B cell (primary cell): ENCODE measurements around the gene VOPP1. TPM values are rescaled to one million over a fixed set of nuclear protein-coding genes. Genes with fewer than 3 reads are reported as not detected.

Experiments used
- ATAC-seq: fragments of 200-7000 bp; cut with Tn5 transposase; one replicate; pipeline ENCODE4 v1.10.0; 2021; ENCODE audit warnings: low read depth, mild to moderate bottlenecking, moderate number of reproducible peaks, moderate library complexity
- CTCF ChIA-PET: fragments of 350-600 bp; sonication (Branson Sonifier 250); formaldehyde crosslinking; loops from one replicate; lab custom pipeline; 2021; ENCODE audit warnings: antibody characterized with exemption, inconsistent platforms; lab: Charles Lee
- POLR2A ChIA-PET: fragments of 350-600 bp; sonication (Branson Sonifier 250); formaldehyde crosslinking; loops from one replicate; lab custom pipeline; 2021; ENCODE audit warnings: antibody characterized with exemption; lab: Charles Lee
- DNase-seq: peaks from one replicate; pipeline ENCODE4 v3.0.0; 2013
- H2AFZ ChIP-seq: 2 replicates; pipeline ENCODE4 v1.6.1; 2012; ENCODE audit warnings: mild to moderate bottlenecking, low read depth, low read length; ENCODE audit not compliant: insufficient read depth, poor library complexity, severe bottlenecking
- H3K27ac ChIP-seq, 2 donors: 1 replicate in 1 of 2; 2 replicates in 1 of 2; pipeline ENCODE4 v1.5.1; 2012 to 2013; ENCODE audit warnings: low read length in 2 of 2, mild to moderate bottlenecking in 2 of 2, moderate library complexity in 1 of 2
- H3K27me3 ChIP-seq, 4 experiments: fragments of 200-600 bp in 1 of 4; sonication (generic) in 1 of 4; replicated peaks in 1 of 4; 1 replicate in 2 of 4; 2 replicates in 2 of 4; pipeline versions ENCODE4 v1.6.1 to v1.7.0; 2013 to 2016; ENCODE audit warnings: low read length in 3 of 4, mild to moderate bottlenecking in 2 of 4, mixed read lengths in 1 of 4, moderate library complexity in 1 of 4; ENCODE audit not compliant: insufficient read depth in 4 of 4, control insufficient read depth in 3 of 4; ENCODE audit errors: control extremely low read depth in 1 of 4
- H3K36me3 ChIP-seq, 2 experiments: replicated peaks in 1 of 2; 1 replicate in 1 of 2; 2 replicates in 1 of 2; pipeline versions ENCODE4 v1.6.1 to v1.7.1; 2013; ENCODE audit warnings: low read length in 1 of 2; ENCODE audit not compliant: insufficient read depth in 2 of 2, control insufficient read depth in 1 of 2; ENCODE audit errors: control extremely low read depth in 1 of 2, extremely low read depth in 1 of 2
- H3K4me1 ChIP-seq, 2 donors: fragments of 200-600 bp in 1 of 2; sonication (generic) in 1 of 2; 1 replicate in 1 of 2; 2 replicates in 1 of 2; pipeline versions ENCODE4 v1.5.1 to v1.6.1; 2013 to 2017; ENCODE audit warnings: low read length in 2 of 2; ENCODE audit not compliant: control insufficient read depth in 2 of 2, insufficient read depth in 2 of 2
- H3K4me2 ChIP-seq: replicated peaks from 2 replicates; pipeline ENCODE3; 2012; ENCODE audit warnings: mild to moderate bottlenecking, low read depth, low read length; ENCODE audit not compliant: poor library complexity, severe bottlenecking
- H3K4me3 ChIP-seq, 5 experiments: fragments of 200-600 bp in 1 of 5; sonication (generic) in 1 of 5; 1 replicate in 3 of 5; 2 replicates in 2 of 5; pipeline versions ENCODE4 v1.5.1 to v1.7.0; 2011 to 2016; ENCODE audit warnings: low read length in 4 of 5, mild to moderate bottlenecking in 4 of 5, low read depth in 2 of 5, control low read depth in 1 of 5, moderate library complexity in 1 of 5; ENCODE audit not compliant: insufficient read depth in 1 of 5; ENCODE audit errors: control extremely low read depth in 1 of 5, extremely low read depth in 1 of 5
- H3K79me2 ChIP-seq: fragments of 200-600 bp; sonication (generic); one replicate; pipeline ENCODE4 v1.6.0; 2016; ENCODE audit warnings: low read length; ENCODE audit not compliant: control insufficient read depth, insufficient read depth
- H3K9ac ChIP-seq: fragments of 200-600 bp; sonication (generic); 2 replicates; pipeline ENCODE4 v1.6.1; 2017; ENCODE audit warnings: mild to moderate bottlenecking, low read length, moderate library complexity
- H3K9me3 ChIP-seq, 3 donors: one replicate each; pipeline versions ENCODE4 v1.6.1 to v1.7.1; 2013; ENCODE audit warnings: low read length in 2 of 3; ENCODE audit not compliant: control insufficient read depth in 2 of 3, insufficient read depth in 1 of 3; ENCODE audit errors: control extremely low read depth in 1 of 3
- H4K20me1 ChIP-seq: 2 replicates; pipeline ENCODE4 v1.6.0; 2012; ENCODE audit warnings: mild to moderate bottlenecking, low read length; ENCODE audit not compliant: insufficient read depth, control insufficient read depth, poor library complexity, severe bottlenecking
- H3K27ac Mint-ChIP-seq: one replicate; pipeline ENCODE4 v1.8.0; 2021; ENCODE audit warnings: mixed read lengths
- H3K27me3 Mint-ChIP-seq: one replicate; pipeline ENCODE4 v1.8.0; 2021; ENCODE audit warnings: mixed read lengths
- H3K4me1 Mint-ChIP-seq: one replicate; pipeline ENCODE4 v1.8.0; 2021; ENCODE audit warnings: mixed read lengths
- H3K4me3 Mint-ChIP-seq: one replicate; pipeline ENCODE4 v1.8.0; 2021; ENCODE audit warnings: mixed read lengths
- H3K9me3 Mint-ChIP-seq: one replicate; pipeline ENCODE4 v1.8.0; 2022; ENCODE audit warnings: mixed read lengths; ENCODE audit not compliant: insufficient read depth
- EZH2 ChIP-seq: IDR thresholded peaks from 2 replicates; pipeline ENCODE4 v1.6.1; 2012; ENCODE audit warnings: borderline replicate concordance, low read depth, mild to moderate bottlenecking, moderate library complexity, low read length; ENCODE audit not compliant: insufficient read depth, poor library complexity, severe bottlenecking
- WGBS: methylation state at CpG from one replicate; pipeline ENCODE4 v1.1.5; 2013; ENCODE audit warnings: missing lambda C conversion rate; ENCODE audit not compliant: insufficient coverage; 5-methylcytosine and 5-hydroxymethylcytosine counted together
- intact Hi-C: fragments of 100-400 bp; cut with micrococcal nuclease; formaldehyde crosslinking; loops from one replicate; pipeline ENCODE4 v1.10.0; 2022
- polyA plus RNA-seq: library from polyadenylated mRNA; depleted of rRNA; stranded (reverse); fragments of >200 nt; gene quantifications from 2 replicates; pipeline ENCODE4 v1.2.3, GENCODE V29; 2012
- total RNA-seq, 2 donors: library from RNA; stranded (reverse); fragments of 120-200 nt in 1 of 2; gene quantifications; 1 replicate in 1 of 2; 2 replicates in 1 of 2; pipeline versions ENCODE4 v1.2.3 to v1.2.4, GENCODE V29; 2013 to 2022
- TF ChIP-seq, protein P1 (sequence below): fragments of 200-600 bp; IDR thresholded peaks from one replicate; pipeline ENCODE4 v1.8.0; 2022; ENCODE audit warnings: antibody characterized with exemption, mild to moderate bottlenecking

The VOPP1 gene
- total and polyA plus RNA-seq, 2 donors (not counting 1 experiment from before 2014, with no cell fraction given): 53.2 to 256 TPM

DNA sequence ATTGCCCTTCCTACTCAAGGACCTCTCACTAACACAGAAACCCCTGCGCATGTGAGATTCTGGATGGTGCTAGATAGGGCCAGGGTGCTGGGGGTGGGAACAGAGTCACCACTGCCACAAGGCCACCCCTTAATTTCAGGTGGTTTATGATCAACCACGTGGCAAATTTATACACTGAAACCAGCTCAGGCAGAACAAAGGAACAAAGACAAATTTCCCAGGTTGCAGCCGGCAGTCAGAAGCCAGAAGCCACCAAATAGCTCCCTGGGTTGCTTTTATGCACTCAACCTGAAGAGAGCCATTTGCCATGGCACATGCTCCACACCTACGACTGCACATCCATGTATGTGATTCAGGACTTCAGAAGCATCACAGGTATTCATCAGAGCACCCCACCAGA is 2.5 kb downstream of the VOPP1 start:
- H3K4me2 ChIP-seq: peak overlapping the region; percentile 92
- peaks cover 0 to 6% of the 10 kb centered on the region in 2 experiments for H3K36me3 ChIP-seq
- H2AFZ ChIP-seq: no peak overlapping the region
- peak overlapping the region; percentile 91 for H3K4me3 Mint-ChIP-seq
- peaks cover 76% of the 10 kb centered on the region for H3K4me1 Mint-ChIP-seq
- WGBS: 0% methylated on average over 2 of the region's 4 CpGs
- H3K27ac Mint-ChIP-seq: peak overlapping the region; percentile 86
- DNase-seq (peak; percentile 54), ATAC-seq (no peak)
- H3K4me3 ChIP-seq: peak overlapping the region in 4 of 5 experiments; percentile 71 to 97 (median 85)
- POLR2A ChIA-PET: interaction anchor here (0.6 to 11.0 kb wide), 4 partner anchors 11 to 87 kb away, joined by 3 to 157 read pairs (median 10); no protein-coding TSS in a partner anchor
- TF ChIP-seq, protein P1, sequence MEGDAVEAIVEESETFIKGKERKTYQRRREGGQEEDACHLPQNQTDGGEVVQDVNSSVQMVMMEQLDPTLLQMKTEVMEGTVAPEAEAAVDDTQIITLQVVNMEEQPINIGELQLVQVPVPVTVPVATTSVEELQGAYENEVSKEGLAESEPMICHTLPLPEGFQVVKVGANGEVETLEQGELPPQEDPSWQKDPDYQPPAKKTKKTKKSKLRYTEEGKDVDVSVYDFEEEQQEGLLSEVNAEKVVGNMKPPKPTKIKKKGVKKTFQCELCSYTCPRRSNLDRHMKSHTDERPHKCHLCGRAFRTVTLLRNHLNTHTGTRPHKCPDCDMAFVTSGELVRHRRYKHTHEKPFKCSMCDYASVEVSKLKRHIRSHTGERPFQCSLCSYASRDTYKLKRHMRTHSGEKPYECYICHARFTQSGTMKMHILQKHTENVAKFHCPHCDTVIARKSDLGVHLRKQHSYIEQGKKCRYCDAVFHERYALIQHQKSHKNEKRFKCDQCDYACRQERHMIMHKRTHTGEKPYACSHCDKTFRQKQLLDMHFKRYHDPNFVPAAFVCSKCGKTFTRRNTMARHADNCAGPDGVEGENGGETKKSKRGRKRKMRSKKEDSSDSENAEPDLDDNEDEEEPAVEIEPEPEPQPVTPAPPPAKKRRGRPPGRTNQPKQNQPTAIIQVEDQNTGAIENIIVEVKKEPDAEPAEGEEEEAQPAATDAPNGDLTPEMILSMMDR: no peak
- no peak for TF ChIP-seq EZH2
- H3K9me3 ChIP-seq: no peaks in the 10 kb centered on the region
- H3K27ac ChIP-seq: peak overlapping the region; percentile 74 to 85
- intact Hi-C loops: loop anchor here (1.0 kb wide), 2 partner anchors 11 to 35 kb away; no protein-coding TSS in a partner anchor
- peaks cover 74% of the 10 kb centered on the region for H3K79me2 ChIP-seq
- no peaks in the 10 kb centered on the region for H3K27me3 Mint-ChIP-seq
- H3K9me3 Mint-ChIP-seq: no peaks in the 10 kb centered on the region
- no peaks in the 10 kb centered on the region for H3K27me3 ChIP-seq
- peaks cover 74 to 84% of the 10 kb centered on the region in 2 donors for H3K4me1 ChIP-seq
- CTCF ChIA-PET: interaction anchor here (1.3 to 11.0 kb wide), 3 partner anchors 12 to 36 kb away, joined by 3 to 73 read pairs (median 6); no protein-coding TSS in a partner anchor
- H4K20me1 ChIP-seq: peaks cover 12% of the 10 kb centered on the region
- peak overlapping the region; percentile 95 for H3K9ac ChIP-seq

DNA sequence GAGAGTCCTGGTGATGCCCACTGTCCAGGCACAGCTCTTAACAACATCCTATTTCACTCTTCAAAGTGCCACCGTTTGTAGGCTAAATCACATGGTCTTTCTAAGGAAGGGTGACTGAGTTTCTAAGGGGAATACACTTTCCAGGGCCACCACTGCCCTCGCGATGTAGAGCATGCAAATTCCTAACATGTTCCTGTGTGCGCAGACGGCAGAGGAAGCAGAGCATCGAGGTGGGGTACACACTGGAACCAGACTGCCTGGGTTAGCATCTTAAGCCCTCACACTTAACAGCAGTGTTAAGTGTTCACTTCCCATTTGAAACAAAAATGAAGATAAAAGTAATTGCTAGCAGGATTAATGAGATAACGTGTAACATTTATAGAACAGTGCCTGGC is 3.0 kb downstream of the VOPP1 start:
- Histone ChIP-seq H3K4me2 (peak overlapping the region; percentile 92), H3K9me3 (no peaks in the 10 kb centered on the region), H3K9ac (peak overlapping the region; percentile 95), H3K36me3 (peaks cover 0 to 6% of the 10 kb centered on the region in 2 experiments), H2AFZ (no peak overlapping the region), H3K4me3 (peak overlapping the region in 3 of 5 experiments; percentile 3 to 97 (median 11)), H3K27ac (peak overlapping the region; percentile 74 to 85), H3K79me2 (peaks cover 79% of the 10 kb centered on the region), H3K27me3 (no peaks in the 10 kb centered on the region), H3K4me1 (peaks cover 77 to 86% of the 10 kb centered on the region in 2 donors), H4K20me1 (peaks cover 18% of the 10 kb centered on the region)
- H3K4me1 Mint-ChIP-seq: peaks cover 78% of the 10 kb centered on the region
- peak overlapping the region; percentile 86 for H3K27ac Mint-ChIP-seq
- peak; percentile 62 for DNase-seq
- no peaks in the 10 kb centered on the region for H3K9me3 Mint-ChIP-seq
- peak overlapping the region; percentile 91 for H3K4me3 Mint-ChIP-seq
- 40% methylated on average over 1 of the region's 7 CpGs for WGBS
- ChIA-PET POLR2A (interaction anchor here (0.6 to 11.0 kb wide), 3 partner anchors 10 to 87 kb away, joined by 3 to 157 read pairs (median 15); no protein-coding TSS in a partner anchor), CTCF (interaction anchor here (0.7 to 11.0 kb wide), 6 partner anchors 11 to 61 kb away, joined by 3 to 73 read pairs (median 3); no protein-coding TSS in a partner anchor)
- TF ChIP-seq EZH2: no peak
- TF ChIP-seq, protein P1: no peak
- H3K27me3 Mint-ChIP-seq: no peaks in the 10 kb centered on the region
- intact Hi-C loops: loop anchor here (1.0 kb wide), 1 partner anchor 11 kb away; no protein-coding TSS in a partner anchor
- ATAC-seq: no peak
